Measurements from ENCODE around the gene RGS17. TPM values are rescaled to one million over a fixed set of nuclear protein-coding genes. Genes with fewer than 3 reads are reported as not detected.

RGS17 gene
- total RNA-seq, 4 donors from 2014 or later: 0.06 to 0.83 (median 0.34) TPM

GRCh38 chr6:153048631-153049030 is 82.5 kb downstream of the RGS17 start:
- TF ChIP-seq POLR2AphosphoS5 (IDR thresholded peaks at IDR 0.05) (no peak), CTCF (IDR thresholded peaks at IDR 0.05) (no peak), EP300 (IDR thresholded peaks at IDR 0.05) (no peak), POLR2A (IDR thresholded peaks at IDR 0.05; ENCODE audit: low read depth) (no peak)
- intact Hi-C loops (cut with DNase I): no loop called here
- WGBS: 95% methylated on average over 3 of the region's 3 CpGs
- peaks cover 0 to 4% (median 0%) of the 10 kb centered on the region in 4 donors for H3K9me3 ChIP-seq
- H3K36me3 ChIP-seq: no peaks in the 10 kb centered on the region
- no peak for DNase-seq (ENCODE audit: extremely low spot score)
- H3K4me1 ChIP-seq: no peaks in the 10 kb centered on the region
- no peak overlapping the region for H3K27ac ChIP-seq (replicated peaks in 1 of 4)
- H3K27me3 ChIP-seq: no peaks in the 10 kb centered on the region
- no peak overlapping the region for H3K4me3 ChIP-seq

- Histone ChIP-seq H3K9me3 (peaks cover 0 to 4% (median 0%) of the 10 kb centered on the region in 4 donors), H3K27ac (replicated peaks in 1 of 4) (no peak overlapping the region), H3K4me1 (no peaks in the 10 kb centered on the region), H3K4me3 (no peak overlapping the region), H3K36me3 (no peaks in the 10 kb centered on the region), H3K27me3 (no peaks in the 10 kb centered on the region)
- 48% methylated on average over 2 of the region's 2 CpGs for WGBS
- TF ChIP-seq POLR2AphosphoS5 (IDR thresholded peaks at IDR 0.05): no peak
- no peak for TF ChIP-seq EP300 (IDR thresholded peaks at IDR 0.05)
- TF ChIP-seq CTCF (IDR thresholded peaks at IDR 0.05): no peak
- TF ChIP-seq POLR2A (IDR thresholded peaks at IDR 0.05; ENCODE audit: low read depth): no peak
- intact Hi-C loops (cut with DNase I): no loop called here
- no peak for DNase-seq (ENCODE audit: extremely low spot score)
Observed at GRCh38 chr6:153047386-153047785, 83.7 kb downstream of the RGS17 start.

- no peak for DNase-seq (ENCODE audit: extremely low spot score)
- intact Hi-C loops (cut with DNase I): no loop called here
- TF ChIP-seq POLR2AphosphoS5 (IDR thresholded peaks at IDR 0.05): no peak
- TF ChIP-seq CTCF (IDR thresholded peaks at IDR 0.05): no peak
- no peak for TF ChIP-seq POLR2A (IDR thresholded peaks at IDR 0.05; ENCODE audit: low read depth)
- TF ChIP-seq EP300 (IDR thresholded peaks at IDR 0.05): no peak
- H3K27ac ChIP-seq (replicated peaks in 1 of 4): no peak overlapping the region
- H3K4me1 ChIP-seq: no peaks in the 10 kb centered on the region
- no peaks in the 10 kb centered on the region for H3K9me3 ChIP-seq
- no peak overlapping the region for H3K4me3 ChIP-seq
- H3K36me3 ChIP-seq: no peaks in the 10 kb centered on the region
- H3K27me3 ChIP-seq: no peaks in the 10 kb centered on the region
Observed at GRCh38 chr6:153045271-153045670, 85.8 kb downstream of the RGS17 start.

GRCh38 chr6:153044295-153044694 is 86.8 kb downstream of the RGS17 start:
- TF ChIP-seq POLR2AphosphoS5 (IDR thresholded peaks at IDR 0.05) (no peak), POLR2A (IDR thresholded peaks at IDR 0.05; ENCODE audit: low read depth) (no peak), CTCF (IDR thresholded peaks at IDR 0.05) (no peak), EP300 (IDR thresholded peaks at IDR 0.05) (no peak)
- Histone ChIP-seq H3K9me3 (no peaks in the 10 kb centered on the region), H3K27ac (replicated peaks in 1 of 4) (no peak overlapping the region), H3K4me3 (no peak overlapping the region), H3K4me1 (no peaks in the 10 kb centered on the region), H3K36me3 (no peaks in the 10 kb centered on the region), H3K27me3 (no peaks in the 10 kb centered on the region)
- no peak for DNase-seq (ENCODE audit: extremely low spot score)
- WGBS: 71% methylated on average over 4 of the region's 4 CpGs
- intact Hi-C loops (cut with DNase I): no loop called here

GRCh38 chr6:153043719-153044118 is 87.4 kb downstream of the RGS17 start:
- H3K27me3 ChIP-seq: no peaks in the 10 kb centered on the region
- no peaks in the 10 kb centered on the region for H3K36me3 ChIP-seq
- TF ChIP-seq CTCF (IDR thresholded peaks at IDR 0.05) (no peak), EP300 (IDR thresholded peaks at IDR 0.05) (no peak), POLR2AphosphoS5 (IDR thresholded peaks at IDR 0.05) (no peak), POLR2A (IDR thresholded peaks at IDR 0.05; ENCODE audit: low read depth) (no peak)
- 96% methylated on average over 3 of the region's 3 CpGs for WGBS
- H3K9me3 ChIP-seq: no peaks in the 10 kb centered on the region
- intact Hi-C loops (cut with DNase I): no loop called here
- H3K4me1 ChIP-seq: no peaks in the 10 kb centered on the region
- no peak overlapping the region for H3K4me3 ChIP-seq
- no peak for DNase-seq (ENCODE audit: extremely low spot score)
- H3K27ac ChIP-seq (replicated peaks in 1 of 4): no peak overlapping the region

Data from esophagus muscularis mucosa (tissue), 4 donors.